ENCODE measurements around the gene N4BP2L1.

The N4BP2L1 gene

GRCh38 chr13:32471187-32471922 is 43.4 kb upstream of the N4BP2L1 start:
- DNase-seq (ENCODE audit: low read depth) = peak; percentile 88
- TF ChIP-seq CTCF (IDR thresholded peaks at IDR 0.05; ENCODE audit: low read length, missing control alignments) = no peak
- no peak overlapping the region for H3K4me3 ChIP-seq (replicated peaks; ENCODE audit: low read depth, low read length)

- peak; percentile 57 for DNase-seq (ENCODE audit: low read depth)
- no peak for TF ChIP-seq CTCF (IDR thresholded peaks at IDR 0.05; ENCODE audit: low read length, missing control alignments)
- H3K4me3 ChIP-seq (replicated peaks; ENCODE audit: low read depth, low read length) = no peak overlapping the region
Observed at GRCh38 chr13:32468502-32469142, 40.7 kb upstream of the N4BP2L1 start.

GRCh38 chr13:32456591-32456990 is 28.7 kb upstream of the N4BP2L1 start:
- no peak overlapping the region for H3K4me3 ChIP-seq (replicated peaks; ENCODE audit: low read depth, low read length)
- no peak for DNase-seq (ENCODE audit: low read depth)
- no peak for TF ChIP-seq CTCF (IDR thresholded peaks at IDR 0.05; ENCODE audit: low read length, missing control alignments)

- H3K4me3 ChIP-seq (replicated peaks; ENCODE audit: low read depth, low read length) = no peak overlapping the region
- no peak for TF ChIP-seq CTCF (IDR thresholded peaks at IDR 0.05; ENCODE audit: low read length, missing control alignments)
- no peak for DNase-seq (ENCODE audit: low read depth)
Observed at GRCh38 chr13:32455594-32455903, 27.6 kb upstream of the N4BP2L1 start.

GRCh38 chr13:32454886-32455593 is 27.1 kb upstream of the N4BP2L1 start:
- no peak for TF ChIP-seq CTCF (IDR thresholded peaks at IDR 0.05; ENCODE audit: low read length, missing control alignments)
- no peak for DNase-seq (ENCODE audit: low read depth)

GRCh38 chr13:32453981-32454380 is 26.1 kb upstream of the N4BP2L1 start:
- no peak overlapping the region for H3K4me3 ChIP-seq (replicated peaks; ENCODE audit: low read depth, low read length)
- TF ChIP-seq CTCF (IDR thresholded peaks at IDR 0.05; ENCODE audit: low read length, missing control alignments) = no peak
- DNase-seq (ENCODE audit: low read depth) = peak; percentile 36

More at GRCh38 chr13:32454886-32455593, 27.1 kb upstream of the N4BP2L1 start:
- H3K4me3 ChIP-seq (replicated peaks; ENCODE audit: low read depth, low read length) = no peak overlapping the region

Measured in fibroblast of pulmonary artery (primary cell).